Measurements from ENCODE around the gene TRIM61.
"Not testable (repeated sequence)": the region's sequence is repeated elsewhere in the genome, so short reads cannot be mapped to it uniquely, and the experiment has no call there.

TRIM61 gene

GRCh38 chr4:164977243-164978164 is at the start of gene TRIM61:
TRIM61 (minus strand) TSS chr4:164977657; CDS start chr4:164970002, 7,655 bp downstream.
- TF ChIP-seq CTCF (conservative IDR thresholded peaks at IDR 0.05; ENCODE audit: low read depth, low read length): no peak
- H3K27ac ChIP-seq: no peak within 1 kb of the TSS
- no peaks in the 10 kb centered on the region for H3K27me3 ChIP-seq (ENCODE audit: insufficient read depth, low read depth)
- H4K20me1 ChIP-seq (ENCODE audit: insufficient read depth): no peaks in the 10 kb centered on the region
- no peak within 1 kb of the TSS for H3K9ac ChIP-seq
- H3K4me3 ChIP-seq (IDR thresholded peaks at IDR 0.05; ENCODE audit: insufficient read depth, low read depth, low read length): no peak within 1 kb of the TSS
- no peak within 1 kb of the TSS for H3K4me2 ChIP-seq
- H3K79me2 ChIP-seq (ENCODE audit: insufficient read depth, low read depth): no peaks in the 10 kb centered on the region
- H3K4me1 ChIP-seq (ENCODE audit: low read depth, poor library complexity, severe bottlenecking): no peaks in the 10 kb centered on the region
- H2AFZ ChIP-seq (ENCODE audit: low read depth): no peak within 1 kb of the TSS
- H3K36me3 ChIP-seq (ENCODE audit: insufficient read depth): no peaks in the 10 kb centered on the region

GRCh38 chr4:165025782-165026181 is 48.3 kb upstream of the TRIM61 start:
- not testable (repeated sequence) for H3K36me3 ChIP-seq (ENCODE audit: insufficient read depth); H3K27ac ChIP-seq

GRCh38 chr4:165019995-165020394 is 42.5 kb upstream of the TRIM61 start:
- H3K27me3 ChIP-seq (ENCODE audit: insufficient read depth, low read depth); H3K4me2 ChIP-seq; H3K79me2 ChIP-seq (ENCODE audit: insufficient read depth, low read depth); H3K36me3 ChIP-seq (ENCODE audit: insufficient read depth); H3K4me1 ChIP-seq (ENCODE audit: low read depth, poor library complexity, severe bottlenecking); H2AFZ ChIP-seq (ENCODE audit: low read depth); H4K20me1 ChIP-seq (ENCODE audit: insufficient read depth); H3K9ac ChIP-seq; H3K27ac ChIP-seq; H3K4me3 ChIP-seq (IDR thresholded peaks at IDR 0.05; ENCODE audit: insufficient read depth, low read depth, low read length): not testable (repeated sequence)

More at GRCh38 chr4:165025782-165026181, 48.3 kb upstream of the TRIM61 start:
- H2AFZ ChIP-seq (ENCODE audit: low read depth); H3K79me2 ChIP-seq (ENCODE audit: insufficient read depth, low read depth); H3K4me2 ChIP-seq; H3K9ac ChIP-seq; H3K27me3 ChIP-seq (ENCODE audit: insufficient read depth, low read depth); H4K20me1 ChIP-seq (ENCODE audit: insufficient read depth); H3K4me1 ChIP-seq (ENCODE audit: low read depth, poor library complexity, severe bottlenecking); H3K4me3 ChIP-seq (IDR thresholded peaks at IDR 0.05; ENCODE audit: insufficient read depth, low read depth, low read length): not testable (repeated sequence)

GRCh38 chr4:165016971-165017370 is 39.5 kb upstream of the TRIM61 start:
- no peak overlapping the region for H3K4me2 ChIP-seq
- H3K36me3 ChIP-seq (ENCODE audit: insufficient read depth): no peaks in the 10 kb centered on the region
- no peaks in the 10 kb centered on the region for H3K4me1 ChIP-seq (ENCODE audit: low read depth, poor library complexity, severe bottlenecking)
- no peak for TF ChIP-seq CTCF (conservative IDR thresholded peaks at IDR 0.05; ENCODE audit: low read depth, low read length)
- no peaks in the 10 kb centered on the region for H3K27me3 ChIP-seq (ENCODE audit: insufficient read depth, low read depth)
- H3K27ac ChIP-seq: no peak overlapping the region
- no peak overlapping the region for H2AFZ ChIP-seq (ENCODE audit: low read depth)
- no peak overlapping the region for H3K9ac ChIP-seq
- no peaks in the 10 kb centered on the region for H3K79me2 ChIP-seq (ENCODE audit: insufficient read depth, low read depth)
- no peak overlapping the region for H3K4me3 ChIP-seq (IDR thresholded peaks at IDR 0.05; ENCODE audit: insufficient read depth, low read depth, low read length)
- no peaks in the 10 kb centered on the region for H4K20me1 ChIP-seq (ENCODE audit: insufficient read depth)

- no peak overlapping the region for H2AFZ ChIP-seq (ENCODE audit: low read depth)
- no peaks in the 10 kb centered on the region for H3K36me3 ChIP-seq (ENCODE audit: insufficient read depth)
- no peak overlapping the region for H3K9ac ChIP-seq
- H3K27me3 ChIP-seq (ENCODE audit: insufficient read depth, low read depth): no peaks in the 10 kb centered on the region
- no peaks in the 10 kb centered on the region for H3K4me1 ChIP-seq (ENCODE audit: low read depth, poor library complexity, severe bottlenecking)
- no peak for TF ChIP-seq CTCF (conservative IDR thresholded peaks at IDR 0.05; ENCODE audit: low read depth, low read length)
- H4K20me1 ChIP-seq (ENCODE audit: insufficient read depth): no peaks in the 10 kb centered on the region
- H3K27ac ChIP-seq: no peak overlapping the region
- no peak overlapping the region for H3K4me2 ChIP-seq
- H3K79me2 ChIP-seq (ENCODE audit: insufficient read depth, low read depth): no peaks in the 10 kb centered on the region
- H3K4me3 ChIP-seq (IDR thresholded peaks at IDR 0.05; ENCODE audit: insufficient read depth, low read depth, low read length): no peak overlapping the region
These were observed 36.2 kb upstream of the TRIM61 start for GRCh38 chr4:165013691-165014090.
